RPMI8226 (cell line): ENCODE data around the gene CHM.
"Not testable (repeated sequence)": the region's sequence is repeated elsewhere in the genome, so short reads cannot be mapped to it uniquely, and the experiment has no call there.

Experiments
- DNase-seq: peaks from one replicate; pipeline ENCODE4 v3.0.0-alpha.2; 2015

The CHM gene

DNA sequence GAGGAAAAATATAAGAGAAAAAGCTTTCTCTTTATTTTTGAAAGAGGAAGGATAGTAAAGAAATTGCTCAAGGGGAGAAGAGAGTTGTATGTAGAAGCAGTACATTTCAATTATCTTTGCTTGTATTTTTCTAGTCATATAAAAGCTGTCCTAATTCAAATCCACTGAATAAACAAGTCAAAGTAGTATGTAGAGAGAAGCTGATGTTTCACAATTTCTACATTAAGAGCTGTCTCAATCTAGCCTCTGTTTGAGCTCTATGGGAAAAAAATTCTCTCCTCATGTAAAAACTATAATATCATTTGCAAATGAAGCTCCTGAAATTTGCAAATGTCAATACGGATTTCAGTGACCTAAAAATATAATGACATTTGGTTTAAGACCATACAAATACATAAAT lies 52.6 kb downstream of the CHM start:
- no peak for DNase-seq

DNA sequence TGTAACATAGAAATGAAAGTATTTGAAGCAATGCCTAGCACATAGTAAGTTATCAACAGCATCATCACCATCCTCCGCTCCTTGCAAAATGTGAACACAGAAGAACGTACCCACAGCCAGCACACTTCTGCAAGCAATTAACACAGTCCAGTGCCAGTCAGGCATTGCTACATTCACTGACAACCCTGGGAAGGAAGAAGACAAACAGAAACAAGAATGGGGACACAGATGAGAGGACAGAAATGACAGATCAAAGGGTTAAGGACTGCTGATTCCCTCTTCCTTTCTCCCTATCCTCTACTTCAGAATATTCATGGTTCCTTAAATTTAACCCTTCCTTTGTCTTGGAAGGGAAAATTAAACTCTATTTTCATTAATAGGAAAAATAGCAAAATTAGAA lies 53.1 kb downstream of the CHM start:
- DNase-seq, result no peak

DNA sequence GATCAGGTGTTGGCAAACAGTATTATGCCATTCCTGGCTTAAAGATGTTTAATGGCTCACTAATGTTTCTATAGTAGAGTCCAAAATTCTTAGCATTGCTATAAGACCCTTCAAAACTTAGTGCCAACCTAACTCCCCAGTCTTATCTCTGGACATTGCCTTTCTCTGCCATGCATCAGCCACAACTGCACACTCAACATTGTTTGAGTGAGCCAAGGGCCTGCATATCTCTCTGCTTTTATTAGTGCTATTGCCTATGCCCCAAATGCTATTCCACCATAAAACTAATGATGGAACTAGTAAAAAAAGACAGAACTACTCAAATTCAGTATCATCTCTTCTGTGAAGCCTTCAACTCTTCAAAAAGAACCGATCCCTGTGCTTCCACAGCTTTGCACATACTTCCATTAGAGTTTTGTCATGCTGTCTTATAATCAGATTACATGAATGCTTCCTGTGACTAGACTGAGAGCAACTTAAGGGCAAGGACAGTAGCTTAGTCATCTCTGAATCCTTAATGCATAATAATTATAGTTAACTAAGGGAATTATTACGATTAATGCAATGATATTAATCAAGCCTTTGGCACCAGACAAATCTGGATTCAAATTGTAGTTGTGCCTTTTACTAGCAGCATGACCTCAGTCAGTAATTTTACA lies 53.7 kb downstream of the CHM start:
- no peak for DNase-seq

DNA sequence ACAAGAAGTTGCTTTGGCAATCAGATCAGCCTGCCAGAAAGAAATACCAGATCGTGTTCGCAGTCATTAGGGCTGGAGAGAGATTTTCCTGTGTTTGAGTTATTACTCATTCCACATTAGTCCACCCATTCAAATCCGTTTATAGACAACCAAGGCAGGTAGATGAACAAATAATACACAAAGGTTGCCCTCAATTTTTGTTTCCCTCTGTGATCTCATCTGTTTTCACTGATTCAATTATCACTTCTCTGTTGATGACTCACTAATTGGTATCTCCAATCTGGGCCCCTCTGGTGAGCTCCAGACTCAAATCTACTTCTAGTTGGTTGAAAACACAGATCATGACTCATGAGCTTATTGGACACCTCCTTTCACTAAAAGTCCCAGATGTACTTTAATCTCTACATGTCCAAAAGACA lies 54.5 kb downstream of the CHM start:
- DNase-seq, result no peak

DNA sequence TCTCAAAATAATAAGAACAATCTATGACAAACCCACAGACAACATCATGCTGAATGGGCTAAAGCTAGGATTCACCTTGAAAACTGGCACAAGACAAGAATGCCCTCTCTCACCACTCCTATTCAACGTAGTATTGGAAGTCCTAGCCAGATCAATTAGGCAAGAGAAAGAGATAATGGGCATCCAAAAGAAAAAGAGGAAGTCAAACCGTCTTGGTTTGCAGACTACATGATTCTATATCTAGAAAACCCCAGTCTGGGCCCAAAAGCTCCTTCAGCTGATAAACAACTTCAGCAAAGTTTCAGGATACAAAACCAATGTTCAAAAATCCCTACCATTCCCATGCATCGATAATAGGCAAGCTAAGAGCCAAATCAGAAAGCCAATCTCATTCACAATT lies 59.0 kb downstream of the CHM start:
- DNase-seq, result peak; percentile 3

DNA sequence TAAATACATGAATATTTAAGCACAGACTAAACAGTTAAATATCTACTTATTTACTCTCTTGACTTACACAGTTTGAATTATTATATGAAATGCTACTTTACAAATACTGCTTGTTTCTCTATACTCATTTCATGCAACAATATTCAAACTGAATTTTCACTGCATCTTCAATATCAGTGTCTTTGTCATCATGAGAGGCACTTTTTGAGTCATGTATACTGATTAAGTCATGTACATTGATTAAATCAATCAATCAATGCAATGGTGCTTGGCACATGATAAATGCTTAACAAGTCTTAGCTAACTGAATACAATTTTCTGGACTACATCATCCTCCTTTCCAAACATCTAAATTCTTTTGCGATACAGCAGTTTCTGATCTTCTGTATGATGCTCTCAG lies 67.1 kb downstream of the CHM start:
- DNase-seq, result no peak

DNA sequence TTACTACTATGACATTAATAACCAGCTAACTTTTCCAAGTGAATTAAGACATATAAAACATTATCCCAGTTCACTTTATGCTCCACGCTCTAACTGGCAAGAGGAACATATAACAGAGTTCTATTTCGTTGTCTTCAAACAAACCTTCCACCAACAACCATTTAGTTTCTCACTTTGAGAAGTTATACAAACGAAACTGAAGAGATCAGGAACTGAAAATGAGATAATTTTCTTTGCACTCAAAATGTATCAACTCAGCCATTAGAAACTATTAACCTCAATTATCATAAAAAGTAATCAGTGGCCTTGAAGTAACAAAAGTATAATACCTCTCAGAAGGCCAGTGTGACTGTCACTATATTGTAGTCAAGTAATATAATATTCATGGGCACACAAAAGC lies 70.1 kb downstream of the CHM start:
- DNase-seq, result no peak

DNA sequence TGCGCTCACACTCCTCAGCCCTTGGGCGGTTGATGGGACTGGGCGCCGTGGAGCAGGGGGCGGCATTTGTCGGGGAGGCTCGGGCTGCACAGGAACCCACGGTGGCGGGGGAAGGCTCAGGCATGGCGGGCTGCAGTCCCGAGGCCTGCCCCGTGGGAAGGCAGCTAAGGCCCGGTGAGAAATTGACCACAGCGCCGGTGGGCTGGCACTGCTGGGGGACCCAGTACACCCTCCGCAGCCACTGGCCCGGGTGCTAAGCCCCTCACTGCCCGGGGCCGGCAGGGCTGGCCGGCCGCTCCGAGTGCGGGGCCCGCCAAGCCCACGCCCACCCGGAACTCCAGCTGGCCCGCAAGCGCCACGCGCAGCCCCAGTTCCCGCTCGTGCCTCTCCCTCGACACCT lies 75.0 kb downstream of the CHM start:
- not testable (repeated sequence) for DNase-seq

DNA sequence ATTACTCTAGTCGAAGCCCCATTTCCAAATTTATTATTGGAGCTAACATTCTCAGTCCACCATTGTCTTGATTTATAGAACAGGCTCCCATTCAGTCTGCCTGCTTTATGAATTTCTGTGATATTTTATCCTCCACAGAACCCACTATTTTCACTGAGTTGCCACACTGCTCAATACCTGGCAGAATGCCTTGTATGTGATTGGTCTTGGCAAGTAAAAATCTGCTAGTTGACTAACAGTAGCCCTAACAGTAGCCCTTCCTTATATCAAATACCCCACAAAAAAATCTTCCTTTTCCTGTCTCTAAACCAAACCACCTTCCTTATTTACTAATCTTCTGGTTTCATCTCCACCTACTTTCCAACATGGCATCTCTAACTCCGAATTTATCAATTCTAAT lies 82.6 kb downstream of the CHM start:
- DNase-seq, result no peak

DNA sequence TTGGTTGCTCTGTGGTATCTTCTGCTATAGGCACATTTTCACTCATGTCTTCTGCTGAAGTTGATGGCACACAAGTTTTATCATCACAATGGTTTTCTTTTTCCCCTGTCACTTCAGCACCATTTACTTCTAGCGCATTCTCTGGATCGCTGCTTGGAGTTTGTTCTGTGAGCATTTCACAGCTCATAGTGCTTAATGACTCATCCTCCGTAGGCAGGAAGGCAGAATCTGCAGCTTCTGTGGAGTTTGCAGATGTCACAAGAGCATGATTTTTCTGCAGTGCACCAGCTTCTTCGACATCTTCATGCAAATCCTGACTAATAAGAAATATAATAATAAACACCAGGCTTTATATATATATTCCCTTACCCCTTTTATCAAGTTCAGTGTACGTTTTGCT lies 83.6 kb downstream of the CHM start:
- DNase-seq, result no peak

DNA sequence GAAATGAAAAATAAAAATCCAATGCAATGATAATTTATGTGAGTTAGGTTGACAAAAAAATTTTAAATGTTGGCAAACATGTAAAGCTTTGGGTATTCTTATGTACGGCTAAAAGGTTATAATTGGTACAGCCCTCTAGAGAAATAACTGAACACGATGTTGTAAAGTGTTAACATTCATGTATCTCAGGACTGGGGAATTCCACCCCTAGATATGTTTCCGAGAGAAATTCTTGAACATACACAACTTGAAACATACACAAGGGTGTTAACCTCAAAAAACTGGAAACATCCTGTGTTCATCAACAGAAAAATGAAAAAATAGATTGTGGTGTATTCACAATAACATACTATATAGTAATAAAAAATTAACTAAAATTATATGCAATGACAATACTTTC lies 91.8 kb downstream of the CHM start:
- DNase-seq, result no peak

DNA sequence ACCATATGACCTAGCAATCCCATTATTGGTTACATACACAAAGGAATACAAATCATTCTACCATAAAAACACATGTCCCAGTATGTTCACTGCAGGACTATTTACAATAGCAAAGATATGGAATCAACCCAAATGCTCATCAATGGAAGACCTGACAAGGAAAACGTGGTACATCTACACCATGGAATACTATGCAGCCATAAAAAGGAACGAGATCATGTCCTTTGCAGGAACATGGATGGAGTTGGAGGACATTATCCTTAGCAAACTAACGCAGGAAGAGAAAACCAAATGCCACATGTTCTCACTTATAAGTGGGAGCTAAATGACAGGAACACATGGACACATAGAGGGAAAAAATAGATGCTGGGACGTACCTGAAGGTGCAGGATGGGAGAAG lies 102.6 kb downstream of the CHM start:
- not testable (repeated sequence) for DNase-seq

DNA sequence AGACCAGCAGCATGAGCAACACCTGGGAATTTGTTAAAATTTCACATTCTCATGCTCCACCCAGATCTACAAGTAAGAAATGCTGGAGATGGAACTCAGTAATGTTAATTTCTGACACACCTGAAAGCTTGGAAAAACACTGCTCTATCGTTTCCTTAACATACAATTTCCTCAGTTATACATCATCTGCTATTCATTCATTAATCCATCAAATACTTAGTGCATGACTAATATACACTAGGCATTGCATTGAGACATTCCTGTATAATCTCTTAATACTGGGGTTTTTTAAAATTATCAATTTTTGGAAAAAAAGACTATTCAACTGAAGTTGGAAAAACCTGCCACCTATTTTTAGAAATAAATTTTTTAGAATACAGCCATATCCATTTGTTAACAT lies 106.1 kb downstream of the CHM start:
- DNase-seq, result no peak

DNA sequence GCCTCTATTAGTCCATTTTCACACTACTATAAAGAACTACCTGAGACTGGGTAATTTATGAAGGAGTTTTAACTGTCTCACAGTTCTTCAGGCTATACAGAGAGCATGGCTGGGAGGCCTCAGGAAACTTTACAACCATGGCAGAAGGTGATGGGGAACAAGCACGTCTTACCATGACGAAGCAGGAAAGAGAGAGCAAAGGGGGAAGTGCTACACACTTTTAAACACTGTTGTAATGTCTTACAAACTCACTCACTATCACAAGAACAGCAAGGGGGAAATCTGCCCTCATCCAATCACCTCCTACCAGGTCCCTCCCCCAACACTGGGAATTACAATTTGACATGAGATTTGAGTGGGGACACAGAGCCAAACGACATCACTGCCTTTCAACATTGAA lies 107.4 kb downstream of the CHM start:
- DNase-seq, result not testable (repeated sequence)

DNA sequence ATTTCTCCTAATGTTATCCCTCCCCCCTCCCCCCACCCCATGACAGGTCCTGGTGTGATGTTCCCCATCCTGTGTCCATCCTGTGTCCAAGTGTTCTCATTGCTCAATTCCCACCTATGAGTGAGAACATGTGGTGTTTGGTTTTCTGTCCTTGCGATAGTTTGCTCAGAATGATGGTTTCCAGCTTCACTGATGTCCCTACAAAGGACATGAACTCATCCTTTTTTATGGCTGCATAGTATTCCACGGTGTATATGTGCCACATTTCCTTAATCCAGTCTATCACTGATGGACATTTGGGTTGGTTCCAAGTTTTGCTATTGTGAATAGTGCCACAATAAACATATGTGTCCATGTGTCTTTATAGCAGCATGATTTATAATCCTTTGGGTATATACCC lies 113.0 kb downstream of the CHM start:
- not testable (repeated sequence) for DNase-seq

DNA sequence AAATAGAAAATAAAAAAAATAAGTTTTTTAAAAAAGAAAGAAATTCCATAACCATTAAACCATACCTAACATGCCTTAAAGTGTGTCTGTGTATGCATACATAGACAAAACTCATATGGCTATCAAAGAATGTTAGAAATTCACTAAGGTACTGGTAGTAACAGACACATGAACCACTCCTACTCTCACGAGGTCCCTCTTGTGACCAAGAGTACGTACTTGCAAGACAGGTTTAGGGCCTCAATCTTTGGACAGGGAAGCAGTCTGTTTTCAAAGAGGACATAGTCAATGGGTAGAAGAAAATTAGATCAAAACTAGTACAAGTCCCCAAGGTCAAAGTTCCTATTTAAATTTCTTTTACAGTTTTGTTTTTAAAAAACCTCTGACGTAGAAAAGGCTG lies 117.3 kb downstream of the CHM start:
- no peak for DNase-seq

DNA sequence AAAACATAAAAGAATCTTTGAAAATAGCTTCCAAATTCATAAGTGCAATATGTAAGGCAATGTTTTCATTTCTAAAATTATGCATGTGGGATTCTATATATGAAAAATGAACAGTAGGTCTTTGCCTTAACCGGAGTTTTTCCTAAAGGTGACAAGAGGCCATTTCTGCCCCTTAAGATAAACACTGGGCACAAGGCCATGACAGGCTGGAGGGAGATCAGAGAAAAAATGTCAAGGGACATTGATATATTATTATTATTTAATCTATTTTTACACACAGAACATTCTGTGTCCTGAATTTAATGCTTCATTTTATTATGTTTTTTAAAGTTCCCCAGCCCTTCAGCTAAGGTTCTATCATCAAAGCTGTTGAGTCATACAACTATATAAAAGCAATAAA lies 118.8 kb downstream of the CHM start:
- no peak for DNase-seq

DNA sequence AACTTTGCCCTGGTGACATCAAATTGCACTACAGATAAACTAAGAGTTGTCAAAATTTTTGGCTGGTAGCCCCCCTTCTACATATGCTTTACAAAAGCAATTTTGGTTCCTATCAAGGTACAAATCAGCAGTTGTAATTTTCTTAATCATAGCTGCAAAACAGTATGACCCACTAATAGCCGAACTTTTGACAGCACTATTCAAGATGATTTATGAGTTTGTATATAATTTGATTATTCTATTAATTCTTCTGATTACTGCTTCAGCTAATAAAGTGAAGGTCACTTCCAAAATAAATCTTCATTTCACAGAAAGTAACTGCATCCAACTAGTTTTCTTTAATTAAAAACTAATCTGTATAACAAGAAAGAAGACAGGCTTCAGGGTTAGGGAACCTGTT lies 119.6 kb downstream of the CHM start:
- no peak for DNase-seq

DNA sequence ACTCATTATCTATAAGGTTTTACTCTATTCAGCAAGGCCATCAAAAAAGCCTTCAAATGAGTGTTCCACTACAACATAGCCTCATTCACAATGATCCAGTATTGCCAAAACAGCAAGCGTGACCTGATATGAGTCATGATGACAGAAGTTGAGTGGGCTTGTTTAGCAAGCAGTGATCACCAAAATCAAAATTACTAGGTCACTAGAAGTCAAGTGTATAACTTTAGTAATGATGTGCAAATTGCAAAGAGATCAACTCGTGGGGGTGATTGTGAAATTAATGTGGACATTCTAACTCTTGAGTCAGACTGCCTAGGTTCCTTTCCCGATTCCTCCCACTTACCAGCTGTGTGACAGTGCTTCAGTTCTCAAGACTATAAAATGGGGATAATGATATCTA lies 124.5 kb downstream of the CHM start:
- no peak for DNase-seq

DNA sequence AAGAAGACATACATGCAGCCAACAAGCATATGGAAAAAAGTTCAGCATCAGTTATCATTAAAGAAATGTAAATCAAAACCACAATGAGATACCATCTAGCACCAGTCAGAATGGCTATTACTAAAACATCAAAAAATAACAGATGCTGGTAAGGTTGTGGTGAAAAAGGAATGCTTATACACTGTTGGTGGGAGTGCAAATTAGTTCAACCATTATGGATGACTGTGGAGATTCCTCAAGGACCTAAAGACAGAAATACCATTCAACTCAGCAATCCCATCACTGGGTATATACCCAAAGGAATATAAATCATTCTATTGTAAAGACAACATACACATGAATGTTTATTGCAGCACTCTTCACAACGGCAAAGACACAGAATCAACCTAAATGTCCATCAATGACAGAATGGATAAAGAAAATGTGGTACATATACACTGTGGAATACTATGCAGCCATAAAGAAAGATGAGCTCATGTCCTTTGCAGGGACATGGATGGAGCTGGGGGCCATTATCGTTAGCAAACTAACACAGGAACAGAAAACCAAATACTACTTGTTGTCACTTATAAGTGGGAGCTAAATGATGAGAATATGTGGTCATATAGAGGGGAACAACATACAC lies 130.6 kb downstream of the CHM start:
- DNase-seq, result not testable (repeated sequence)

DNA sequence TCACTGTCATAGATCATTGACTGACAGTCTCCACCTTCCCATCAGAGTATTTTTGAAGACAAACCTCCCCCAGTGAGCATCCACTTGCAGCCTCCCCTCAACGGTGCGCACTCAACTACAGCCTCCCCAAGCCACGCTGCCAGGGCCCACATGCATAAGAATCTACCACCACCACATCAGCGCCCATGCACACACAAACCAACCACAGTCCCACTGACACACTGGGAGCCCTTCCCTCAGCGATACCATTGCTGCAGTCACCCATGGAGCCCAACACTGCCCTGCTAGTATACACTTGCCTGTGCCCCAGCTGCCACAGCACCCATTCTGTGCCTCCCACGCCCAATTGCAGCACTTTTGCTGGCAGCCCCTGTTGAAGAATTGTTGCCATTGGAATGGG lies 132.9 kb downstream of the CHM start:
- no peak for DNase-seq

DNA sequence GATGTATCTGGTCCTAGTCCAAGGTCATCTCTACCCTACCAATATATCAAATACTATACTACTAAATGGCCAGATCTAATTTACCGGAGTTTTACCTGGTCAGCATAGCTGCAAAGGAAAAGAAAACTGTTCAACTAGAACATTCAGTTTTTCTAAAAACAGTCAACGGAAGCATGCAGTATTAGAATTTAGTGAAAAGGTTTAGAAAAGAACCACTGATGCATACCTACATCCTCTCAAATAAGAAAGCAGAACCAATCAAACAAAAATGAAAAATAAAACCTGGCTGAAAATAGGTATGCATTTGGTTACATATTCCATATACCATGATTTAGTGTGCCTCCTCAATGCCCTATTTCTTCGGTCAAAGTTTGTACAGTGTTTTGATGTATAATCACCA lies 140.0 kb downstream of the CHM start:
- no peak for DNase-seq

DNA sequence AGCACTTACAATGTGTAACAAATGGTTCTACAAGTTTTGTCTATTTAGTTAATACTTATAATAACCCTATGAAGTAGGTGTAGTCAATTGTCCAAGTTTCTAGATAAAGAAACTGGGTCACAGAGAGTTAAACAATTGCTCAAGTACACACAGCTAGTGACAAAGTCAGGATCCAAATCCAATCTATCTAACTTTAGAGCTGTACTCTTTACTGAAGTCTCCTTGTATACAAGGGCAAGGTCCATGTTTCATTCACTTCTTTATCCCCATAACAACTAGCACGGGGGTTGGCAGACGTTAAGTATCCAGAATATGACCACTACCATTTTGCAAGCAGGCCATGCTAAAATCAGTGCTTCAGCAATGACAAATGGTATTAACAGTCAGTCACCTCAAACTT lies 141.0 kb downstream of the CHM start:
- no peak for DNase-seq

DNA sequence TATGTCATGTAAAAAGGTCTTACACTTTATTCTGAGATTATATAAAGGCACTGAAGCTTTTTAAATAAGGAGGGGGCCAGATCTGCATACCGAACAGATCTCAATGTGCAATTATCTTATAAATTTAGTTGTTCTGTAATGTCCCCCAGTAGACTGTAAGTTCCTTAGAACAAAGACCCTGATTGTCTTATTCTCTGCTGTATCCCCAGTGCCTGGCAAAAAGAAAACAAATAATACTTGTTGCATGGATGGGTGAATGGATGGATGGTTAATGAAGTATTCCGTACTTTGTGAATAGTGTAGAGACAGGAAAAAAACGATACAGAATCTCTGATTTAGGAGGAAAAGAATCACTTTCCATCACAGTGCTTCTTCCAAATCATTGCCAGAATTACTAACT lies 141.5 kb downstream of the CHM start:
- DNase-seq, result no peak
